Smooth muscle cell of the brain vasculature (primary cell): ENCODE data around the gene INAFM2.

Experiments
- DNase-seq: peaks from one replicate; pipeline ENCODE4 v3.0.0-alpha.2; 2012; ENCODE audit warnings: low read depth, low spot score

The INAFM2 gene

GRCh38 chr15:40342416-40343320 lies 19.2 kb downstream of the INAFM2 start:
- no peak for DNase-seq

- DNase-seq, result no peak
Observed at GRCh38 chr15:40343512-40343911, 20.0 kb downstream of the INAFM2 start.

GRCh38 chr15:40344217-40344616 lies 20.7 kb downstream of the INAFM2 start:
- no peak for DNase-seq

DNA sequence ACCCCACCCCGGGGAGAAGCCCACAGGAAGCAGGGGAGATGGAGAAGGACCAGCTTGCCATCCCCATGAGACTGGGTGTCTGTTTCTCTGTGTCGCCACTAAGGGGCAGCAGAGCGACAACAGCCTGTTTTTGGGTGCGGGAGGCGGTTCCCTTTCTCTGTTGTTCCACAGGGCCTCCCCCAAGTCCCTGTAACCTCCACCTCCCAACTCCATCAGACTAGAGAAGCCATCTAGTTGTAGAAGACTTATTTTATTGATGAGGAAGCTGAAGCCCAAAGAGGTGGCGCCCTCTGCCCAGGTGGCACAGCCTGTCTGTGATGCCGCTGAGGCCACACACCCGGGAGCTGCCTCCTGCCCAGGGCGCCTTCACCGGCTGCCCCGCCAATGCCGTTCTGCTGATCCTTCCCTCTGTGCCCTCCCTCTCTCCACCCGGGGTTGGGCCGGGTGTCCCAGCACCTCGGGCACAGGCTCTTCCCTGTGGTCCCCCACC lies 21.2 kb downstream of the INAFM2 start:
- no peak for DNase-seq

DNA sequence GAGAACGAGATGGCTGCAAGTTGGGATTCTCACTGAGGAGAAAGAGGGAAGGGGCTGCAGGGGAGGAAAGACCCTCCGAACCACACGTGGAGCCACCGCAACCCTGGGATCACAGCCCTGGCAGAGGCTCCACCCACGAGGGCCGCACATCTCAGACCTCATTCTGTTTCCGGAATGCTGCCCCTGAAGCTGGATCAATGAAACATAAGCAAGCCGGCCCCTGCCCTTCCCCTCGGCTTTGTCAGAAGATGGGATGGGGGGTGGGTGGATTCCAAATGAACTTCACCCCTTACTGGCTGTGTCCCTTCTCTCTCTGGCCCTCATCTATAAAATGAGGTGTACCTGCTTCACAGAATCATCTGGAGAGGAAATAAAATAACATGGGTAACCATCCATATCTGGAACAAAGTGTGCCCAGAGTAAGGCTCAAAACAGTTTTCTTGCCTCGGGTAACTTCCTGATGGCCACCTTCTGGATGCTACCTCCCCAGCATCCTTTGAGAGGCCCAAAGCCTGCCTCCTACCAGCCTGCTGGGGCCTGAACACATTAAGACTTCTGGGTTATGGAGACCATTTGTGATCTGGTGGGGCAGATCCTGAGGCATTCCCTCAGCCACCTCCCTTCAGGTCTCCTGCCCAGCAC lies 21.9 kb downstream of the INAFM2 start:
- DNase-seq, result no peak

- no peak for DNase-seq
Observed at GRCh38 chr15:40345867-40346578, 22.5 kb downstream of the INAFM2 start.

- no peak for DNase-seq
Observed at GRCh38 chr15:40346579-40347558, 23.4 kb downstream of the INAFM2 start.

- no peak for DNase-seq
Observed at GRCh38 chr15:40347559-40348473, 24.3 kb downstream of the INAFM2 start.

- no peak for DNase-seq
Observed at GRCh38 chr15:40348474-40348870, 25.0 kb downstream of the INAFM2 start.

DNA sequence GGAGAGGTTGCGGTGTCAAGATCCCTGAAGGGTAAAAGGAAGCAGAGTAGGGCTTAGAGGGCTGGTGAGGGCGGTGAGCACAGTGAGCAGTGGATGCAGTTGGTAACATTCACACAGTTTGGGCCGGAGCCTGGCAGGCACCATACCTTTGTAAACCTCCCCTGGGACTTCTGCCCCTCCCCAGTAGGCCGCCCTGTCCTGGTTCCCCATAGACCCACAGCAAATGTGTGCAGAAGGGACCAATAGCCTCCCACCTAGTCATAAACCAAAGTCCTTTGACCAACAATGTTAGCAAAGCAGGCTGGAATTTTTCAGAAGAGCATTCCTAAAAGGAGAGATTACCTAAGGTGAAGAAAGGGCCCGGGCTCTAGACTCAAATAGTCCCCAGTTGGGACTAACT lies 25.7 kb downstream of the INAFM2 start:
- no peak for DNase-seq

GRCh38 chr15:40352281-40352901 lies 28.9 kb downstream of the INAFM2 start:
- no peak for DNase-seq

- DNase-seq, result no peak
Observed at GRCh38 chr15:40353697-40354096, 30.2 kb downstream of the INAFM2 start.

DNA sequence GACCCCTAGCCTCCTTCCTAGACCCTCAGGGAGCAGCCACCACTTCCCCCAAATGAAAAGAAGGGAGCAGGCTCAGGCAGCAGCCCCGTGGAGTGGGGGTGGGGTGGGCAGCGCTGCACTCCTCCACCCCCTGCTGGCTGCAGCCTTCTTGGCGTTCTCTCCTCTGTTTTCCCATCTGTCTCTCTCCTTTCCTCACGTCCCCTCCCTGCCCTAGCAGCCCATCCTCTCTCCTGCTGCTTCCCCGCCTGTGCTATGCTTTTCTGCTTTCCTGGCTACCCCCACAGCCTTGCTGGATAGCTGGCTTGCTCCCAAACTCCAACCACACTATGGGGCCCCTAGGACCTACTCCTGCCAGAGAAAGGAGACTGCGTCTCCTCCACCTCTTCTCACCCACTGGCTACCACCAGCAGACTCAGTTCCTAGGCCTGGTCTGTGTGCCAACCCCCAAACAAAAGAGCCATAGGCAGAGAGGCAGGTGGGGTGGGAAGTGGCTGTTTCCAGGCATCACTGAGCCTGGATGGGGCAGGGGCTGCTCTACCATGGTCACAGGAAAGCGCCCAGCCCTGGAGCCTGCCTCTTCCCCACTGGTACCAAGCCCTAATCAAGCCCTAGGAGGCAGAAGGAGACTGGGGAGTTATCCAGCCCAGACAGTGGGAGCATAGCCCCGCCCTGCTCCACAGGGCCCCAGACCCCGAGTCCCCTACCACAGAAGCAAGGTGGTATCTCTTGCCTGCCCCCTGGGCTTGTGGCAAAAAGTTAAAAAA lies 31.1 kb downstream of the INAFM2 start:
- peak; percentile 70 for DNase-seq

DNA sequence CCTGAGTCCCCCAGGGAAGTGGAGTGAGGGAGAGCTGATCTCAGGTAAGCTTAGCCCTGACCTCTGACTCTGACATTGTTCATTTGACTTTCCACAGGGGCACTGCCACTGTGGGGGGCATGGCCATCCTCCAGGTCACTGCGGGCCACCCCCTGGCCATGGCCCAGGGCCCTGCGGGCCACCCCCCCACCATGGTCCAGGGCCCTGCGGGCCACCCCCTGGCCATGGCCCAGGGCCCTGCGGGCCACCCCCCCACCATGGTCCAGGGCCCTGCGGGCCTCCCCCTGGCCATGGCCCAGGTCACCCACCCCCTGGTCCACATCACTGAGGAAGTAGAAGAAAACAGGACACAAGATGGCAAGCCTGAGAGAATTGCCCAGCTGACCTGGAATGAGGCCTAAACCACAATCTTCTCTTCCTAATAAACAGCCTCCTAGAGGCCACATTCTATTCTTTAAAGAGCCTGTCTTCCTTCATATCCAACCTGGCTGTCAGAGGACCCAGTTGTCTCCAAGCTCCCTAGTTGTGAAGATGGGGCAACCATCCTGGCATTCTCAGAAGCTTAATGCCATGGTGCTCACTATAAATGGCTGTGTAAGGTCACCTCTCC lies 32.6 kb downstream of the INAFM2 start:
- no peak for DNase-seq

- DNase-seq, result no peak
Observed at GRCh38 chr15:40357246-40357645, 33.8 kb downstream of the INAFM2 start.

DNA sequence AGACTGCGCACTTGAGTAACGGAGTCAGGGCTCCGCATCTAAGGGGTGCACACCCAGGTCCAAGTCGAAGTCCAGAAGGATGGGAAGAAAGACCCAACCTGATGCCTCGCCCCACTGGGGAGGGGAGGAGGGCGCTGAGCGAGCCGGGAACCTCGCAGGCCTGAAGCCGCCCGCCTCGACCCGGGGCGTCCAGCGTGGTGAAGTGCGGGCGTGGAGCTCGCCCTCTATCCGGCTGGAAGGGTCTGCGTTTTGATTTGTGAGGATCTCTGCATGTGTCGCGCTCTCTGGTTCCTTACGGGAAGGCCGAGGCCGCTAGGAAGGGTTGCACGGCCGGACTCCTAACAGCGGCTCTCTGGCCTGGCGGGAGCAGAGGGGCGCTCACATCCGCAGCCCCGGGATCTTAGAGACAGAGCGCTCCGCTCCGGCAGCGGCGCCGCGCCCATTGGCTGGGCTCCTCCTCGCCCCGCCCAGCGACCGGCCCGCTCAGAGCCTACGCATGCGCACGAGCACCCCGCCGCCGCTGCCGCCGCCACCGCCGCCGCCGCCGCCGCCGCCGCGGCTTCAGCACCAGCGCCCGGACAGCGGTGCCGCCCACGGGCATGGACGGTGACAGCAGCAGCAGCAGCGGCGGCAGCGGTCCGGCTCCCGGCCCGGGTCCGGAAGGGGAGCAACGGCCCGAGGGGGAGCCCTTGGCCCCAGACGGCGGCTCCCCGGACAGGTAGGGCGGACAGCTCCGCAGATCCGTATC lies 34.4 kb downstream of the INAFM2 start, which contains the start of gene DISP2:
Gene DISP2 (plus strand): TSS at position 497 of the 748 bp plus-strand sequence. CDS start 103 bp downstream, at position 600.
- no peak for DNase-seq
